Stimulated activated memory B cell treated with anti-CD40 and anti-IgM and Interleukin-4, amounts not matched to agents 10 μg/mL and 1 μg/mL and 100 μg/mL, for 72 hours (primary cell): Measurements from ENCODE around the gene ERF.

ENCODE experiments used
- ATAC-seq: fragments of 150-1000 bp; cut with Tn5 transposase; 2 replicates; pipeline ENCODE4 v1.10.0; 2021
- H3K27ac Mint-ChIP-seq: one replicate; pipeline ENCODE4 v1.8.0; 2022; ENCODE audit warnings: mild to moderate bottlenecking, mixed read lengths
- H3K27me3 Mint-ChIP-seq: one replicate; pipeline ENCODE4 v1.8.0; 2022; ENCODE audit warnings: mixed read lengths
- H3K36me3 Mint-ChIP-seq: one replicate; pipeline ENCODE4 v1.8.0; 2022; ENCODE audit warnings: mixed read lengths
- H3K4me1 Mint-ChIP-seq: one replicate; pipeline ENCODE4 v1.8.0; 2022; ENCODE audit warnings: mixed read lengths
- H3K4me3 Mint-ChIP-seq: one replicate; pipeline ENCODE4 v1.8.0; 2022; ENCODE audit warnings: mild to moderate bottlenecking, moderate library complexity, mixed read lengths
- H3K9me3 Mint-ChIP-seq: one replicate; pipeline ENCODE4 v1.8.0; 2022; ENCODE audit warnings: mixed read lengths

Gene ERF

DNA sequence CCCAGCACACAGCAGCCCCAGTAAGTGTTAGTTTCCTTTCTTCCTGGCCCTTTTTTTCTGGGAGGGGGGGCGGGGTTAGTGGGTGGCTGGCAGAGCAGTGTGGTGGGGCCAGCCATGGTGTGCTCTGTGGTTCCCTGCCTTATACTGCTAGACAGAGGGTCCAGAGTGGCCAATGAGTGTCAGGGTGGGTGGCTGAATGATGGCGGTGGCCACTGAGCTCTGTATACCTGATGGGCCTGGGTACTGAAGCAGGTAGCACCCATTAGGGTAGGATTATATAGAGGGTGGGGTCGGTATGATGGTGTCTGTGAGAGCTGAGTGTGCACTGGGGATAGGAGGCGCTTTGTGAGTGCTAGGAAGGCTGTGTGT, 27.9 kb upstream of the ERF start:
- Mint-ChIP-seq H3K27ac (no peak overlapping the region), H3K27me3 (no peaks in the 10 kb centered on the region), H3K4me1 (peaks cover 42% of the 10 kb centered on the region), H3K4me3 (no peak overlapping the region), H3K9me3 (no peaks in the 10 kb centered on the region), H3K36me3 (peaks cover 5% of the 10 kb centered on the region)
- no peak for ATAC-seq

DNA sequence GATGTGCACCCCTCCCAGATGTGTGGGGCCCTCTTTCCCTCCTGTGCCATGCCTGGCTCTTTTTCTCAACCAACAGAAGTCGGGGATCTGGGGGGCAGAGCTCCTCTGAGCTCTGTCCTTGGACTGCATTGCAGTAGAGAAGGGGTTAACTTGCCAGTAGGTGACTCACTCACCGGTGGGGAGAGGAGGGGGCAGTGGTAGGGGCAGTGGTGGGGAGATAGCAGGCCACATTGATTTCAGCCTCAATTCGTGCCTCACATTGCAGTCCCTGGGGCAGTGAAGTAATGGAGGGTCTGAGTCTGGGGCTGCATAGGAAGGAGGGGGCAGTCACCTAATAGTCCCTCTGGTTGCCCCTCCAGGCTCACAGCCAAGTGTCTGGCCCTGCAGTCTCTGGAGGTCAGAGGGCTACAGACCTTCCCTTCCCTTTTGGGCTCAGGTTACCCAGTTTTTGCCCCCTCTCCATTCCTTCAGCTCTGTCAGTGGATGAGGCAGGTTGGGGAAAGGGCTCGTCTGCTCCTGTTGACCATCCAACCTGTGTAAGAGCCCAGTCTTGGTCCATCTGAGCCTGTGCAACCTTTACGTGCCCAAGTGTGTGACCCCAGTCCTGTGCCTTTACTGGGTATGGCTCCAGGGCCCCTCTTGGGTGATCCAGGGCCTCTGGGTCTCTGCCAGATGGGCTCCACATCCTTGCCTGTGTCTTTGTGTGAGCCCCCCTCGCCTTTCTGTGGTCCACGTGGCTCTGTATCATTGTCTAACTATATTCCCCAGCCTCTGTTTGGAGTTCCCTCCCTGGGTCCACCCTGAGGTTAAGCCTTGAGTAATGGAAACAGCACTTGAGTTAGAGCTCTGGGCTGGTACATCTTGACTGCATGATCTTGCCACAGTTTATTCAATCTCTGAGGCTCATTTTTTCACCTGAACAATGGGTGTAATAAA, 27.2 kb upstream of the ERF start:
- peaks cover 5% of the 10 kb centered on the region for H3K36me3 Mint-ChIP-seq
- H3K4me1 Mint-ChIP-seq, result peaks cover 42% of the 10 kb centered on the region
- ATAC-seq, result no peak
- H3K27ac Mint-ChIP-seq, result no peak overlapping the region
- H3K4me3 Mint-ChIP-seq, result peak overlapping the region; percentile 61
- no peaks in the 10 kb centered on the region for H3K9me3 Mint-ChIP-seq
- H3K27me3 Mint-ChIP-seq, result no peaks in the 10 kb centered on the region

DNA sequence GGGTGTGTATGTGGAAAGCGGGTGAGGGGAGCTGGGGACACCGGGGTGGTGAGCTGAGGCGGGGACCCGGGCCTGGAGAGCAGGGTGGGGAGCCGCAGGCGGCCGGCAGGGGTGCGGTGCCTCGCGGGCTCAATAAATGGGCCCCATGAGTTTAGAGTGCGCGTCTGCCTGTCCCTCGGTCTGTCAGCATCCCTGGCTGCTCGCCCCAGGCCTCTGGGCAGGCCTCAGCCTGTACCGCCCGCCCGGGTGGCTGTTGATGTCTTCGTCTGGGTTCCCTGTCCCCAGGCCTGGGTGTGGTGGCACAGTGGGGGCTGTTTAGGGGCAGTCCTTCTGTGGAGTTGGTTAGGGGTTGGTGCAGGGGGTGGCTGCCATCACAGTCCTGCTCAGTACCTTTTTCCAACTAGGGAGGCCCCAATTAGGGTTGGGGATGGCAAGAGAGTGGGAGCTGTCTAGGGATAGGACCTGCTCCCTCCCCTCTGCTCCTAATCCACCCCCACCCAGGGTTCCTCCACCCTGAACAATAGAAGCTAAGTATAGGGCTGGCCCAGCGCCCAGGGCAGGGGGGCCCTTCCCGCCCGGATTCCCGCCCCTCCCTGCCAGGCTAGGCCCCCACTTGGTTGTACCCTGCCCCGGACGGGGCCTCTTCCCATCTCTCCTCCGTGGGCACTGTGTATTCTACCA, 26.4 kb upstream of the ERF start:
- peaks cover 41% of the 10 kb centered on the region for H3K4me1 Mint-ChIP-seq
- no peak overlapping the region for H3K27ac Mint-ChIP-seq
- peaks cover 6% of the 10 kb centered on the region for H3K36me3 Mint-ChIP-seq
- peak overlapping the region; percentile 69 for H3K4me3 Mint-ChIP-seq
- ATAC-seq, result no peak
- no peaks in the 10 kb centered on the region for H3K9me3 Mint-ChIP-seq
- no peaks in the 10 kb centered on the region for H3K27me3 Mint-ChIP-seq

GRCh38 chr19:42280815-42281145, 25.9 kb upstream of the ERF start:
- Mint-ChIP-seq H3K9me3 (no peaks in the 10 kb centered on the region), H3K27me3 (no peaks in the 10 kb centered on the region), H3K27ac (no peak overlapping the region), H3K36me3 (peaks cover 7% of the 10 kb centered on the region), H3K4me3 (peak overlapping the region; percentile 69), H3K4me1 (peaks cover 41% of the 10 kb centered on the region)
- ATAC-seq, result no peak

DNA sequence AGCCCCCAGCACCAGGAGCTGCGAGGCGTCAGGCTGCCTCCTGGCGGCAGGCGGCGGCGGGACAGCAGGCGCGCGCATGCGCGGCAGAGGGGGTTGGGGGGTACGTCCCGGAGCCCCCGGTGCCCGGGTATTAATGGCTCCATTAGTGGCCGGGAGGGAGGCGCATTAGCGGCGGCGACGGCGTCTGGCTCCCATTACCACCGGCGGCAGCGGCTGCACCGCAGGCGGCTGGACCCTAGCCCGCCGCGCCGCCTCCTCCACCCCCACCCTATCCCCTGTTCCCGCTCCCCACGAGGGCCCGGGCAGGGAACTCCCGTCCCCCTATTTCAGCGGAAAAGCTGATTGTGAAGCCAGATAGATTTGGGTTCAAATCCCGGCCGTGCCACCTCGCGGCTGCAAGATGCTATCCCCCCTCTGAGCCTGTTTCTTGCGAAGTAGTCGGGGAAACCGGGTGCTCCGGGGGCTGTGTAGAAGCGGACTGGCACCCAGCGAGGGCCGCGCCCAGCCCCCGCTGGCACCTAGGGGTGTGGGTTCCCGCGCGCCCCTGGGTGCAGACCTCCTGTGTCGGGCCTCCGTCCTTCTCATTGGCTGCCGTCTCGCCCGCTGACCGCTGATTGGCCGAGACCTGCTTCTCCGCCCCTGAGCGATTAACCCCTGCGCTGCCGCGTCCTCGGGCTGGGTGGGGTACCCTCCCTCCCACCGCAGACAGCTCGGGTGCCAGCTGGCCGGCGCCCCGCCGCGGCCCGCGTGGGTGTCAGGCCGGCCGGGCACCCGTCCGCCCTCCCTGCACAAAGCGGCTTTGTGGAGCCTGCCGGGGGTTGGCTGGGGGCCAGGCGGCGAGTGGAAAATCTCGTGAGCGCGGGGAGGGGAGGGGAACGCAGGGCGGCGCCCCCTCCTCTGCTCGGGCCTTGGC, 25.2 kb upstream of the ERF start:
- Mint-ChIP-seq H3K27me3 (no peaks in the 10 kb centered on the region), H3K4me1 (peaks cover 39% of the 10 kb centered on the region), H3K27ac (no peak overlapping the region)

GRCh38 chr19:42279155-42279901, 24.4 kb upstream of the ERF start:
- Mint-ChIP-seq H3K27ac (no peak overlapping the region), H3K9me3 (no peaks in the 10 kb centered on the region), H3K36me3 (peaks cover 19% of the 10 kb centered on the region), H3K4me1 (peaks cover 39% of the 10 kb centered on the region), H3K4me3 (peak overlapping the region; percentile 86), H3K27me3 (no peaks in the 10 kb centered on the region)
- ATAC-seq, result no peak

More for the DNA sequence above, 25.2 kb upstream of the ERF start:
- peak; percentile 67 for ATAC-seq
- peak overlapping the region; percentile 86 for H3K4me3 Mint-ChIP-seq
- H3K9me3 Mint-ChIP-seq, result no peaks in the 10 kb centered on the region
- peaks cover 10% of the 10 kb centered on the region for H3K36me3 Mint-ChIP-seq

GRCh38 chr19:42278452-42279154, 23.7 kb upstream of the ERF start:
- peak overlapping the region; percentile 86 for H3K4me3 Mint-ChIP-seq

GRCh38 chr19:42277821-42278451, 23.0 kb upstream of the ERF start:
- ATAC-seq, result no peak
- H3K4me1 Mint-ChIP-seq, result peaks cover 39% of the 10 kb centered on the region
- H3K27ac Mint-ChIP-seq, result no peak overlapping the region
- no peak overlapping the region for H3K4me3 Mint-ChIP-seq
- H3K36me3 Mint-ChIP-seq, result peaks cover 31% of the 10 kb centered on the region
- no peaks in the 10 kb centered on the region for H3K9me3 Mint-ChIP-seq
- H3K27me3 Mint-ChIP-seq, result no peaks in the 10 kb centered on the region

More at GRCh38 chr19:42278452-42279154, 23.7 kb upstream of the ERF start:
- no peak for ATAC-seq
- Mint-ChIP-seq H3K9me3 (no peaks in the 10 kb centered on the region), H3K27ac (no peak overlapping the region), H3K36me3 (peaks cover 26% of the 10 kb centered on the region), H3K4me1 (peaks cover 39% of the 10 kb centered on the region), H3K27me3 (no peaks in the 10 kb centered on the region)

- Mint-ChIP-seq H3K27ac (no peak overlapping the region), H3K36me3 (peaks cover 32% of the 10 kb centered on the region), H3K4me1 (peaks cover 39% of the 10 kb centered on the region), H3K9me3 (no peaks in the 10 kb centered on the region), H3K4me3 (no peak overlapping the region), H3K27me3 (no peaks in the 10 kb centered on the region)
- ATAC-seq, result no peak
Observed at GRCh38 chr19:42276821-42277220, 21.9 kb upstream of the ERF start.

GRCh38 chr19:42276284-42276683, 21.4 kb upstream of the ERF start:
- no peaks in the 10 kb centered on the region for H3K27me3 Mint-ChIP-seq
- H3K9me3 Mint-ChIP-seq, result no peaks in the 10 kb centered on the region
- peak overlapping the region; percentile 2 for H3K27ac Mint-ChIP-seq
- H3K4me1 Mint-ChIP-seq, result peaks cover 44% of the 10 kb centered on the region
- no peak for ATAC-seq
- no peak overlapping the region for H3K4me3 Mint-ChIP-seq
- H3K36me3 Mint-ChIP-seq, result peaks cover 37% of the 10 kb centered on the region

DNA sequence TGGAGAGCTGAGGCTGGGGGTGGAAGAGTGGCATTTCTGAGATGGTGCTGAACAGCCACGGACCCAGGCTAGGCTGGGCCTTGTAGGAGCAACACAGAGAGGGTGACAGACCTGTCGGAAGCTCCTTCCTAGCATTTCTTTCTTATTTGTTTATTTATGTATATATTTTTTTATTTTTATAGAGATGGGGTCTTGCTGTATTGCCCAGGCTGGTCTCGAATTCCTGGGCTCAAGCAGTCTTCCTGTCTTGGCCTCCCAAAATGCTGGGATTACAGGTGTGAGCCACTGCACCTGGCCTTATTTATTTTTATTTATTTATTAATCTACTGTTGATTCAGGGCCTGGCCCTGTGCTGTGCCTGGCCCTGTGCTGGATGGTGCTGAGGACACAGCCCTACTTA, 20.6 kb upstream of the ERF start:
- Mint-ChIP-seq H3K27ac (peak overlapping the region; percentile 46), H3K9me3 (no peaks in the 10 kb centered on the region), H3K27me3 (no peaks in the 10 kb centered on the region), H3K36me3 (peaks cover 37% of the 10 kb centered on the region), H3K4me3 (no peak overlapping the region), H3K4me1 (peaks cover 52% of the 10 kb centered on the region)
- ATAC-seq, result no peak

GRCh38 chr19:42275103-42275502, 20.2 kb upstream of the ERF start:
- no peak for ATAC-seq
- H3K4me3 Mint-ChIP-seq, result no peak overlapping the region
- peaks cover 56% of the 10 kb centered on the region for H3K4me1 Mint-ChIP-seq
- peaks cover 37% of the 10 kb centered on the region for H3K36me3 Mint-ChIP-seq
- H3K9me3 Mint-ChIP-seq, result no peaks in the 10 kb centered on the region
- H3K27ac Mint-ChIP-seq, result peak overlapping the region; percentile 46
- no peaks in the 10 kb centered on the region for H3K27me3 Mint-ChIP-seq

- H3K36me3 Mint-ChIP-seq, result peaks cover 37% of the 10 kb centered on the region
- no peak for ATAC-seq
- H3K27ac Mint-ChIP-seq, result peak overlapping the region; percentile 46
- peaks cover 58% of the 10 kb centered on the region for H3K4me1 Mint-ChIP-seq
- H3K27me3 Mint-ChIP-seq, result no peaks in the 10 kb centered on the region
- no peaks in the 10 kb centered on the region for H3K9me3 Mint-ChIP-seq
- no peak overlapping the region for H3K4me3 Mint-ChIP-seq
Observed at GRCh38 chr19:42274065-42274682, 19.2 kb upstream of the ERF start.
